ENCODE data around the gene CNOT3. TPM values are rescaled to one million over a fixed set of nuclear protein-coding genes. Genes with fewer than 3 reads are reported as not detected.

The CNOT3 gene
- total and polyA plus RNA-seq, 2 of the 13 experiments (the other 11 are each of a cell fraction or from before 2014, with no cell fraction given): 4.3 to 5.8 TPM

DNA sequence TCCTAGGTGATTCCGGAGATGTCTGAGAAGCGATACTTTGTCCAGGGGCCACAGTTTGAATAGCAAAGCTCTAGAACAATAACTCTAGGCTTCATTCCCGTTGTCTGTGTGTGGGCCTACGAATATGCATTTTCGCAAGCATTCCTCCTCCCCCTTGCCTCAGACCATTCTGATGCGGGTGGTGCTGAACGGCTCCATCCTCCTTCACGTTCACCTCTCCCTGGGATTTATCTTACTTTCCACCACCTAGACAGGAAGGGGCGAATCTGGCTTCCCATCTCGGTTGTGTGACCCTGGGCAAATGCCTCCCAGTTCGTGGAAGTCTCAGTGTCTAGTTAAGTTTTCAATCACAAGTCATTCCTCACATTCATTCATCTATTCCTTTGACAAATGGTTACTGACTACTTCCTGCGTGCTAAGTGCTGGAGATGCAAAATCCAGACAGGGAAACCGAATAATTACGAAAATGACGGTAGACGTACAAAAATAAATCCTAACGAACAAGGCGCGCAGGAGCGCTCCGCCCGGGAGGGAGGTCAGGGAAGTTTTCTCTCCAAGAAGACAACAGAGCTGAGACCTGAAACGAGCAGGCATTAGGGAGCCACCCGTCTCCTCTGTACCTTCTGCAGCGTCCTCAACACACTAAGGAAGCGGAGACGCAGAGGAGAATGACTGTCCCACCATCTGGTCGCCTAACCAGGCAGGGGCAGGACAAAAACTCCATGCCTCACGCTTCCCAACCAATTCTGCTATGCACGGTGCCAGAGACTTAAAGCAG is 1.3 kb upstream of the CNOT3 start (continued):
- TF ChIP-seq, protein P1, sequence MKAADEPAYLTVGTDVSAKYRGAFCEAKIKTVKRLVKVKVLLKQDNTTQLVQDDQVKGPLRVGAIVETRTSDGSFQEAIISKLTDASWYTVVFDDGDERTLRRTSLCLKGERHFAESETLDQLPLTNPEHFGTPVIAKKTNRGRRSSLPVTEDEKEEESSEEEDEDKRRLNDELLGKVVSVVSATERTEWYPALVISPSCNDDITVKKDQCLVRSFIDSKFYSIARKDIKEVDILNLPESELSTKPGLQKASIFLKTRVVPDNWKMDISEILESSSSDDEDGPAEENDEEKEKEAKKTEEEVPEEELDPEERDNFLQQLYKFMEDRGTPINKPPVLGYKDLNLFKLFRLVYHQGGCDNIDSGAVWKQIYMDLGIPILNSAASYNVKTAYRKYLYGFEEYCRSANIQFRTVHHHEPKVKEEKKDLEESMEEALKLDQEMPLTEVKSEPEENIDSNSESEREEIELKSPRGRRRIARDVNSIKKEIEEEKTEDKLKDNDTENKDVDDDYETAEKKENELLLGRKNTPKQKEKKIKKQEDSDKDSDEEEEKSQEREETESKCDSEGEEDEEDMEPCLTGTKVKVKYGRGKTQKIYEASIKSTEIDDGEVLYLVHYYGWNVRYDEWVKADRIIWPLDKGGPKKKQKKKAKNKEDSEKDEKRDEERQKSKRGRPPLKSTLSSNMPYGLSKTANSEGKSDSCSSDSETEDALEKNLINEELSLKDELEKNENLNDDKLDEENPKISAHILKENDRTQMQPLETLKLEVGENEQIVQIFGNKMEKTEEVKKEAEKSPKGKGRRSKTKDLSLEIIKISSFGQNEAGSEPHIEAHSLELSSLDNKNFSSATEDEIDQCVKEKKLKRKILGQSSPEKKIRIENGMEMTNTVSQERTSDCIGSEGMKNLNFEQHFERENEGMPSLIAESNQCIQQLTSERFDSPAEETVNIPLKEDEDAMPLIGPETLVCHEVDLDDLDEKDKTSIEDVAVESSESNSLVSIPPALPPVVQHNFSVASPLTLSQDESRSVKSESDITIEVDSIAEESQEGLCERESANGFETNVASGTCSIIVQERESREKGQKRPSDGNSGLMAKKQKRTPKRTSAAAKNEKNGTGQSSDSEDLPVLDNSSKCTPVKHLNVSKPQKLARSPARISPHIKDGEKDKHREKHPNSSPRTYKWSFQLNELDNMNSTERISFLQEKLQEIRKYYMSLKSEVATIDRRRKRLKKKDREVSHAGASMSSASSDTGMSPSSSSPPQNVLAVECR (CRISPR knock-in tag; IDR thresholded peaks at IDR 0.05; ENCODE audit: borderline replicate concordance): no peak
- TF ChIP-seq CEBPB (IDR thresholded peaks at IDR 0.05; ENCODE audit: borderline replicate concordance, low read depth, low read length) (no peak), ZNF724P (CRISPR knock-in tag; IDR thresholded peaks at IDR 0.05; ENCODE audit: borderline replicate concordance) (no peak), ZBTB38 (CRISPR knock-in tag; IDR thresholded peaks at IDR 0.05) (no peak), PHF20 (CRISPR knock-in tag; IDR thresholded peaks at IDR 0.05) (no peak)

Data from HepG2 (cell line).